SH-SY5Y (cell line): Measurements from ENCODE around the gene ZSCAN5C.
"Not testable (repeated sequence)": the region's sequence is repeated elsewhere in the genome, so short reads cannot be mapped to it uniquely, and the experiment has no call there.

Experiments
- GATA2 ChIP-seq: IDR thresholded peaks from 2 replicates; pipeline ENCODE4 v1.6.1; 2011; ENCODE audit warnings: mild to moderate bottlenecking, low read depth, low read length
- GATA3 ChIP-seq: IDR thresholded peaks from 2 replicates; pipeline ENCODE4 v1.6.1; 2011; ENCODE audit warnings: low read depth, mild to moderate bottlenecking, low read length, moderate library complexity

ZSCAN5C gene

GRCh38 chr19:56174550-56174949 lies 27.5 kb upstream of the ZSCAN5C start:
- TF ChIP-seq GATA2 (no peak), GATA3 (no peak)

GRCh38 chr19:56175861-56176307 lies 26.2 kb upstream of the ZSCAN5C start, which contains the start of gene GALP:
Gene GALP (plus strand): TSS chr19:56176008. CDS start chr19:56177109, 1,101 bp downstream.
- not testable (repeated sequence) for TF ChIP-seq GATA3, GATA2

- TF ChIP-seq GATA2 (no peak), GATA3 (no peak)
Measured at GRCh38 chr19:56176881-56177280, 25.2 kb upstream of the ZSCAN5C start.

GRCh38 chr19:56177564-56178243 lies 24.4 kb upstream of the ZSCAN5C start:
- no peak for TF ChIP-seq GATA2
- no peak for TF ChIP-seq GATA3

GRCh38 chr19:56189785-56190184 lies 12.3 kb upstream of the ZSCAN5C start:
- no peak for TF ChIP-seq GATA3
- TF ChIP-seq GATA2, result no peak

GRCh38 chr19:56191115-56191514 lies 11.0 kb upstream of the ZSCAN5C start:
- TF ChIP-seq GATA3 (no peak), GATA2 (no peak)

- TF ChIP-seq GATA3 (no peak), GATA2 (no peak)
Measured at GRCh38 chr19:56191711-56192110, 10.4 kb upstream of the ZSCAN5C start.

GRCh38 chr19:56193981-56194640 lies 8.0 kb upstream of the ZSCAN5C start:
- TF ChIP-seq GATA2 (no peak), GATA3 (no peak)

GRCh38 chr19:56197646-56198045 lies 4.4 kb upstream of the ZSCAN5C start, which contains the start of gene ZSCAN5B:
Gene ZSCAN5B (minus strand): TSS chr19:56197783. CDS start chr19:56193052, 4,731 bp downstream.
- TF ChIP-seq GATA2, GATA3: not testable (repeated sequence)

GRCh38 chr19:56199687-56200086 lies 2.4 kb upstream of the ZSCAN5C start:
- TF ChIP-seq GATA2, result no peak

- no peak for TF ChIP-seq GATA2
- no peak for TF ChIP-seq GATA3
Measured at GRCh38 chr19:56209091-56209490, 7.0 kb downstream of the ZSCAN5C start.

GRCh38 chr19:56211718-56212117 lies 9.6 kb downstream of the ZSCAN5C start:
- no peak for TF ChIP-seq GATA3
- TF ChIP-seq GATA2, result no peak

- TF ChIP-seq GATA2 (no peak), GATA3 (no peak)
Measured at GRCh38 chr19:56217039-56217949, 15.2 kb downstream of the ZSCAN5C start.

- TF ChIP-seq GATA2 (no peak), GATA3 (no peak)
Measured at GRCh38 chr19:56218961-56219360, 16.9 kb downstream of the ZSCAN5C start.
